ENCODE measurements around the gene MIGA2.

MIGA2 gene

GRCh38 chr9:129076640-129077037 is 40.2 kb downstream of the MIGA2 start:
- no peak for TF ChIP-seq PAX5 (IDR thresholded peaks at IDR 0.05; ENCODE audit: insufficient read depth, low read length, severe bottlenecking)
- TF ChIP-seq POU2F2 (IDR thresholded peaks at IDR 0.05; ENCODE audit: low read depth, low read length) = no peak
- no peak for TF ChIP-seq POLR2AphosphoS5 (IDR thresholded peaks at IDR 0.05; ENCODE audit: low read depth, low read length)
- no peak for TF ChIP-seq SPI1 (IDR thresholded peaks at IDR 0.05; ENCODE audit: low read depth, low read length)
- no peak for TF ChIP-seq TAF1 (IDR thresholded peaks at IDR 0.05; ENCODE audit: low read depth, low read length)
- no peak for TF ChIP-seq POLR2A (IDR thresholded peaks at IDR 0.05; ENCODE audit: low read depth, low read length)
- DNase-seq (ENCODE audit: insufficient read length, low spot score) (no peak), FAIRE-seq (no peak)

DNA sequence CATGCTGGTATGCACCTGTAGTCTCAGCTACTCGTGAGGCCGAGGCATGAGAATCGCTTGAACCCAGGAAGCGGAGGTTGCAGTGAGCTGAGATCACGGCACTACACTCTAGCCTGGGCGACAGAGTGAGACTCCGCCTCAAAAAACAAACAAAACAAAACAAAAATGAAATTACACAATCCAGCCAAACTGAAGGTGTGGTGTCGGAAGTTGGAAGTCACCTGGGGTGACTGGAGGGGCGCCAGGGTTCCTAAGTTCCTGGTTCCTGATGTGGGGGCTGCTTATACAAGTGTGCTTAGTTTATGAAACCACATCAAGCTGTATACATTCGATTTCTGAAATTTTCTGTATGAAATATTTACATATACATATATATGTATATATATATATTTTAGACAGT is 40.8 kb downstream of the MIGA2 start:
- FAIRE-seq (no peak), DNase-seq (ENCODE audit: insufficient read length, low spot score) (no peak)
- TF ChIP-seq PAX5 (IDR thresholded peaks at IDR 0.05; ENCODE audit: insufficient read depth, low read length, severe bottlenecking) = no peak

GRCh38 chr9:129078691-129079503 is 42.5 kb downstream of the MIGA2 start:
- no peak for TF ChIP-seq POU2F2 (IDR thresholded peaks at IDR 0.05; ENCODE audit: low read depth, low read length)
- DNase-seq (ENCODE audit: insufficient read length, low spot score) = no peak
- FAIRE-seq = no peak

DNA sequence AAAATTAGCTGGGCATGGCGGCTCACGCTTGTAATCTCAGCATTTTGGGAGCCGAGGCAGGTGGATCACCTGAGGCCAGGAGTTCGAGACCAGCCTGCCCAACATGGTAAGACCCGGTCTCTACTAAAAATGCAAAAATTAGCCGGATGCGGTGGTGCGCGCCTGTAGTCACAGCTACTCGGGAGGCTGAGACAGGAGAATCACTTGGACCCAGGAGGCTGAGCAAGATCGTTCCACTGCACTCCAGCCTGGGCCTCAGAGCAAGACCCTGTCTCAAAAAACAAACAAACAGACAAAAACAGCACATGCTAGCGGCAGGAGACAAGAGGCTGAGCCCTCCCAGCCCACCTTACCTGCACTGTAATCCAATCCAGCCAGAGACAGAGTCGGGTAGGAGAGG is 43.4 kb downstream of the MIGA2 start:
- FAIRE-seq (no peak), DNase-seq (ENCODE audit: insufficient read length, low spot score) (no peak)
- TF ChIP-seq POLR2A (IDR thresholded peaks at IDR 0.05; ENCODE audit: low read depth, low read length) (no peak), POLR2AphosphoS5 (IDR thresholded peaks at IDR 0.05; ENCODE audit: low read depth, low read length) (no peak), PAX5 (IDR thresholded peaks at IDR 0.05; ENCODE audit: insufficient read depth, low read length, severe bottlenecking) (no peak), SPI1 (IDR thresholded peaks at IDR 0.05; ENCODE audit: low read depth, low read length) (no peak), TAF1 (IDR thresholded peaks at IDR 0.05; ENCODE audit: low read depth, low read length) (no peak), POU2F2 (IDR thresholded peaks at IDR 0.05; ENCODE audit: low read depth, low read length) (no peak)

GRCh38 chr9:129080298-129080600 is 43.8 kb downstream of the MIGA2 start:
- TF ChIP-seq POU2F2 (IDR thresholded peaks at IDR 0.05; ENCODE audit: low read depth, low read length) (no peak), PAX5 (IDR thresholded peaks at IDR 0.05; ENCODE audit: insufficient read depth, low read length, severe bottlenecking) (no peak), POLR2A (IDR thresholded peaks at IDR 0.05; ENCODE audit: low read depth, low read length) (no peak), SPI1 (IDR thresholded peaks at IDR 0.05; ENCODE audit: low read depth, low read length) (no peak)
- DNase-seq (ENCODE audit: insufficient read length, low spot score) (no peak), FAIRE-seq (no peak)

GRCh38 chr9:129080601-129081387 is 44.4 kb downstream of the MIGA2 start, which contains the start of gene DOLPP1:
TSS of gene DOLPP1 (plus strand) at chr9:129081111. CDS start at chr9:129081132, 21 bp downstream.
- TF ChIP-seq POLR2A (IDR thresholded peaks at IDR 0.05; ENCODE audit: low read depth, low read length) (peak; percentile 70), TAF1 (IDR thresholded peaks at IDR 0.05; ENCODE audit: low read depth, low read length) (peak; percentile 77), POLR2AphosphoS5 (IDR thresholded peaks at IDR 0.05; ENCODE audit: low read depth, low read length) (peak; percentile 78), POU2F2 (IDR thresholded peaks at IDR 0.05; ENCODE audit: low read depth, low read length) (no peak), PAX5 (IDR thresholded peaks at IDR 0.05; ENCODE audit: insufficient read depth, low read length, severe bottlenecking) (no peak), SPI1 (IDR thresholded peaks at IDR 0.05; ENCODE audit: low read depth, low read length) (no peak)
- FAIRE-seq = peak; percentile 99
- peak; percentile 100 for DNase-seq (ENCODE audit: insufficient read length, low spot score)

DNA sequence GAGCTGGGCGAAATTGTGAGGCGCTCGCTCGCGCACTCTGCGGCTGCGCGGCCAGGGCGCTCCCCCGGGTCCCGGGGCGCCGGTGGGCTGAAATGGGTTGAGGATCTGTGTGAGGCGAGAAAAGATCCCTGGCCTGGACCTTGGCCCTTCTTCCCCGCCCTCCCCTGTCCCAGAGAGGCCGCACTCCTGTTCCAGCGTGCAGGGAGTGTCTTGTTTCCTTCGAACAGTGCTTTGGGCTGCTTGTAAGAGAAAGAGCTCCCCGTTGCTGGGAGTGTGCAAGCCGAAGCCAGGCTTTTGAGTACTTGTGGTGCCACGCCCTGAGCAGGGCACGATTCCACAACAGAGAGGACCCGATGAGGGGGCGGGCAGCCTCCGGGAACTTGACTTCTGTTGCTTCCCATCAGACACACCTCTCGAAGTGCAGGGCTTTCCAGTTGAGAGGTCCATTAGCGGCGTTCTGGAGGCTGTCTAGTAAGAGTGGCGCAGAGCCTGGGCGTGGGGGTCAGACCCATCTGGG is 45.0 kb downstream of the MIGA2 start:
- FAIRE-seq (no peak), DNase-seq (ENCODE audit: insufficient read length, low spot score) (peak; percentile 99)
- TF ChIP-seq SPI1 (IDR thresholded peaks at IDR 0.05; ENCODE audit: low read depth, low read length) (no peak), POU2F2 (IDR thresholded peaks at IDR 0.05; ENCODE audit: low read depth, low read length) (no peak), TAF1 (IDR thresholded peaks at IDR 0.05; ENCODE audit: low read depth, low read length) (no peak), POLR2A (IDR thresholded peaks at IDR 0.05; ENCODE audit: low read depth, low read length) (no peak), POLR2AphosphoS5 (IDR thresholded peaks at IDR 0.05; ENCODE audit: low read depth, low read length) (no peak), PAX5 (IDR thresholded peaks at IDR 0.05; ENCODE audit: insufficient read depth, low read length, severe bottlenecking) (no peak)

- no peak for FAIRE-seq
Measured at GRCh38 chr9:129084087-129084486, 47.7 kb downstream of the MIGA2 start.

GRCh38 chr9:129089246-129089645 is 52.8 kb downstream of the MIGA2 start:
- TF ChIP-seq TAF1 (IDR thresholded peaks at IDR 0.05; ENCODE audit: low read depth, low read length) (no peak), POLR2AphosphoS5 (IDR thresholded peaks at IDR 0.05; ENCODE audit: low read depth, low read length) (no peak), SPI1 (IDR thresholded peaks at IDR 0.05; ENCODE audit: low read depth, low read length) (no peak), PAX5 (IDR thresholded peaks at IDR 0.05; ENCODE audit: insufficient read depth, low read length, severe bottlenecking) (no peak), POLR2A (IDR thresholded peaks at IDR 0.05; ENCODE audit: low read depth, low read length) (no peak), POU2F2 (IDR thresholded peaks at IDR 0.05; ENCODE audit: low read depth, low read length) (no peak)
- FAIRE-seq (no peak), DNase-seq (ENCODE audit: insufficient read length, low spot score) (no peak)

More at GRCh38 chr9:129084087-129084486, 47.7 kb downstream of the MIGA2 start:
- no peak for DNase-seq (ENCODE audit: insufficient read length, low spot score)
- TF ChIP-seq SPI1 (IDR thresholded peaks at IDR 0.05; ENCODE audit: low read depth, low read length) (no peak), TAF1 (IDR thresholded peaks at IDR 0.05; ENCODE audit: low read depth, low read length) (no peak), POLR2A (IDR thresholded peaks at IDR 0.05; ENCODE audit: low read depth, low read length) (no peak), PAX5 (IDR thresholded peaks at IDR 0.05; ENCODE audit: insufficient read depth, low read length, severe bottlenecking) (no peak), POLR2AphosphoS5 (IDR thresholded peaks at IDR 0.05; ENCODE audit: low read depth, low read length) (no peak), POU2F2 (IDR thresholded peaks at IDR 0.05; ENCODE audit: low read depth, low read length) (no peak)
